ENCODE measurements around the gene ASAP3. TPM values are rescaled to one million over a fixed set of nuclear protein-coding genes. Genes with fewer than 3 reads are reported as not detected.

Gene ASAP3
- total RNA-seq, 4 donors from 2014 or later, result 17.6 to 39.0 (median 30.5) TPM

DNA sequence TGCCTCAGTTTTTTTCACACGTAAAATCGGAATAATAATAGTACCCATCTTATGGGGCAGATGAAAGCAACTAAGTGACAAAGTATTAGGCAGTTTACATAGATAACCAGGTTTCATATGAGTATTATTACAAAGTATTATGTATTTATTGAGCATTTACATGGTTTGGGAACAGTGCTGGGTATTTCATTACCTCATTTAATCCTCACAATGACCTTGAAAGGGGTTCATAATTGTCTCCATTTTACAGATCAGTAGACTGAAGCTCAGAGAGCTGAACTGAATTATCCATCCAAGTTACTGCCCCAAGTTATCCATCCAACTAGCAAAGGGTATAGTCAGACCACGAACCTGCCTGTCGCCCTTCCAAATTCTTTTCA is 80.6 kb downstream of the ASAP3 start:
- 42 to 49% methylated on average over 4 of the region's 4 CpGs for WGBS, 2 donors
- peak overlapping the region in 2 of 4 donors; percentile 10 to 30 for H3K4me3 ChIP-seq
- intact Hi-C loops (cut with DNase I), result no loop called here

DNA sequence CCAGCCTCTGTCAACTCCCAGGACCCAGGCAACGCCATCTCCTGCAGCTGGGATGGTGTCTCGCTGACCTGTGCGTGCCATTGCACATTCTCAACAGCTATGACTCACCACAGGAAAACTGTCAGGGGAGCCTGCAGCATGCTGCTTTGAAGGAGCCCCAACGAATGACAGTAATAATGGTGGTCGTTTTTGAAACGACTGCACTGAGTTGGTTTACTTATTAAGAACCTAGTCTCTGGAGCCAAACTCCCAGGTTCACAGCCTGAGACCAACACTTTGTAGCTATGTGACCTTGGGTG is 81.0 kb downstream of the ASAP3 start:
- no peaks in the 10 kb centered on the region for H3K27me3 ChIP-seq
- DNase-seq, result no peak
- H3K4me3 ChIP-seq, result no peak overlapping the region
- TF ChIP-seq, protein P1, sequence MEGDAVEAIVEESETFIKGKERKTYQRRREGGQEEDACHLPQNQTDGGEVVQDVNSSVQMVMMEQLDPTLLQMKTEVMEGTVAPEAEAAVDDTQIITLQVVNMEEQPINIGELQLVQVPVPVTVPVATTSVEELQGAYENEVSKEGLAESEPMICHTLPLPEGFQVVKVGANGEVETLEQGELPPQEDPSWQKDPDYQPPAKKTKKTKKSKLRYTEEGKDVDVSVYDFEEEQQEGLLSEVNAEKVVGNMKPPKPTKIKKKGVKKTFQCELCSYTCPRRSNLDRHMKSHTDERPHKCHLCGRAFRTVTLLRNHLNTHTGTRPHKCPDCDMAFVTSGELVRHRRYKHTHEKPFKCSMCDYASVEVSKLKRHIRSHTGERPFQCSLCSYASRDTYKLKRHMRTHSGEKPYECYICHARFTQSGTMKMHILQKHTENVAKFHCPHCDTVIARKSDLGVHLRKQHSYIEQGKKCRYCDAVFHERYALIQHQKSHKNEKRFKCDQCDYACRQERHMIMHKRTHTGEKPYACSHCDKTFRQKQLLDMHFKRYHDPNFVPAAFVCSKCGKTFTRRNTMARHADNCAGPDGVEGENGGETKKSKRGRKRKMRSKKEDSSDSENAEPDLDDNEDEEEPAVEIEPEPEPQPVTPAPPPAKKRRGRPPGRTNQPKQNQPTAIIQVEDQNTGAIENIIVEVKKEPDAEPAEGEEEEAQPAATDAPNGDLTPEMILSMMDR (IDR thresholded peaks at IDR 0.05), result no peak
- TF ChIP-seq POLR2A (IDR thresholded peaks at IDR 0.05), result no peak
- no peaks in the 10 kb centered on the region for H3K9me3 ChIP-seq
- peak overlapping the region; percentile 69 to 81 (median 79) for H3K27ac ChIP-seq
- WGBS, 2 donors, result 17 to 24% methylated on average over 6 of the region's 6 CpGs
- intact Hi-C loops (cut with DNase I), result no loop called here
- peaks cover 24 to 71% (median 38%) of the 10 kb centered on the region in 3 donors for H3K4me1 ChIP-seq
- peaks cover 0 to 15% (median 0%) of the 10 kb centered on the region in 3 donors for H3K36me3 ChIP-seq

More for the DNA sequence above, 80.6 kb downstream of the ASAP3 start:
- H3K27ac ChIP-seq, result peak overlapping the region; percentile 69 to 81 (median 79)
- peaks cover 24 to 71% (median 38%) of the 10 kb centered on the region in 3 donors for H3K4me1 ChIP-seq
- no peaks in the 10 kb centered on the region for H3K27me3 ChIP-seq
- peaks cover 0 to 17% (median 0%) of the 10 kb centered on the region in 3 donors for H3K36me3 ChIP-seq
- H3K9me3 ChIP-seq, result no peaks in the 10 kb centered on the region
- no peak for DNase-seq
- no peak for TF ChIP-seq POLR2A (IDR thresholded peaks at IDR 0.05)
- TF ChIP-seq, protein P1 (IDR thresholded peaks at IDR 0.05), result no peak

- H3K27me3 ChIP-seq, result no peaks in the 10 kb centered on the region
- 51% methylated on average over 11 of the region's 11 CpGs for WGBS, 2 donors
- peaks cover 24 to 69% (median 38%) of the 10 kb centered on the region in 3 donors for H3K4me1 ChIP-seq
- H3K4me3 ChIP-seq, result no peak overlapping the region
- peak overlapping the region; percentile 69 to 81 (median 79) for H3K27ac ChIP-seq
- intact Hi-C loops (cut with DNase I), result no loop called here
- peaks cover 0 to 16% (median 0%) of the 10 kb centered on the region in 3 donors for H3K36me3 ChIP-seq
- no peaks in the 10 kb centered on the region for H3K9me3 ChIP-seq
- no peak for DNase-seq
- no peak for TF ChIP-seq POLR2A (IDR thresholded peaks at IDR 0.05)
Observed at GRCh38 chr1:23402286-23403037, 81.5 kb downstream of the ASAP3 start.

DNA sequence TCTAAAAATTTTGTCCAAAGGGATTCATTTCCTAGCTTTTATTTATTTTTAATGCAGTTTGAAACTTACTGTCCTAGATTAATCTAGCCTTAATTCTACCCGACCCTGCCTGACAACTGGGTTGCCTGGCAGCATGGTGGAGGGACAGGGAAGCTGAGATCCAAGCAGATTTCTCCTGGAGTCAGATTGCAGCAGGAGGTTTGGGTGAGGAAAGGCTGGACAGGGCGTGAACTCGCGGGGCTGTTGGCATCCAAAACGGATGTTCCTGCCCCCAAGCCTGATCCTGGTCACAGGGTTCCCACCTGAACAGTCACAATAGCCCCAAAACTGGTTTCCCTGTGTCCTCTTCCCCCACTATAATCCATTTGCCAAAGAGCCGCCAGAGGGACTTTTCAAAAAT is 82.7 kb downstream of the ASAP3 start:
- H3K4me3 ChIP-seq, result no peak overlapping the region
- peak overlapping the region in 2 of 4 donors; percentile 62 to 79 for H3K27ac ChIP-seq
- no peak for TF ChIP-seq POLR2A (IDR thresholded peaks at IDR 0.05)
- H3K27me3 ChIP-seq, result no peaks in the 10 kb centered on the region
- no peaks in the 10 kb centered on the region for H3K9me3 ChIP-seq
- intact Hi-C loops (cut with DNase I), result no loop called here
- DNase-seq, result no peak
- peaks cover 24 to 57% (median 38%) of the 10 kb centered on the region in 3 donors for H3K4me1 ChIP-seq
- WGBS, 2 donors, result 57 to 72% methylated on average over 2 of the region's 6 CpGs
- H3K36me3 ChIP-seq, result peaks cover 0 to 27% (median 0%) of the 10 kb centered on the region in 3 donors

- intact Hi-C loops (cut with DNase I), result no loop called here
- Histone ChIP-seq H3K4me3 (no peak overlapping the region), H3K36me3 (peaks cover 0 to 26% (median 0%) of the 10 kb centered on the region in 3 donors), H3K27ac (peak overlapping the region in 3 of 4 donors; percentile 32 to 79 (median 62)), H3K27me3 (no peaks in the 10 kb centered on the region), H3K9me3 (no peaks in the 10 kb centered on the region), H3K4me1 (peaks cover 24 to 56% (median 42%) of the 10 kb centered on the region in 3 donors)
- no peak for DNase-seq
- WGBS, 2 donors, result 70 to 82% methylated on average over 3 to 5 of the region's 5 CpGs
- TF ChIP-seq, protein P1 (IDR thresholded peaks at IDR 0.05), result no peak
- TF ChIP-seq POLR2A (IDR thresholded peaks at IDR 0.05), result no peak
Observed at GRCh38 chr1:23400324-23401114, 83.5 kb downstream of the ASAP3 start.

DNA sequence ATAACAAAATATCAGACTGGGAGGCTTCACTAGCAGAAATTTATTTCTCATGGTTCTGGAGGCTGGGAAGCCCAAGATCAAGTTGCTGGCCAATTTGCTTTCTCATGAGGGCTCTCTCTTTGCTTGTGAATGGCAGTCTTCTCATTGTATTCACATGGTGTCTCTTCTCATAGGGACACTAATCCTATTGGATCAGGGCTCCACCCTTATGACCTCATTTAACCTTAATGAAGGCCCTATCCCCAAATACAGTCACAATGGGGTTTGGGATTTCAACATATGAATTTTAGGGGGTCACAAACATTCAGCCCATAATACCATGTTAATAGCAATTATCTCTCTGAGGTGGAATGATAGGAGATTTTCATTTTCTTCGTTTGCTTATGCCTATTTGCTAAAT is 84.8 kb downstream of the ASAP3 start:
- intact Hi-C loops (cut with DNase I), result no loop called here
- H3K27ac ChIP-seq, result no peak overlapping the region

More for the DNA sequence above, 84.8 kb downstream of the ASAP3 start:
- DNase-seq, result no peak
- Histone ChIP-seq H3K4me1 (peaks cover 21 to 56% (median 43%) of the 10 kb centered on the region in 3 donors), H3K9me3 (no peaks in the 10 kb centered on the region), H3K27me3 (no peaks in the 10 kb centered on the region), H3K4me3 (no peak overlapping the region), H3K36me3 (peaks cover 0 to 37% (median 0%) of the 10 kb centered on the region in 3 donors)
- WGBS, 2 donors, result 88 to 89% methylated on average over 1 of the region's 1 CpG
- TF ChIP-seq, protein P1 (IDR thresholded peaks at IDR 0.05), result no peak
